Spleen (tissue), 13 donors: Measurements from ENCODE around the gene PTRH1. TPM values are rescaled to one million over a fixed set of nuclear protein-coding genes. Genes with fewer than 3 reads are reported as not detected.

Source experiments
- DNase-seq: peaks from one replicate; pipeline ENCODE4 v3.0.0-alpha.2; 2020
- H3K27ac ChIP-seq, 8 donors: fragments of 200-600 bp; sonication (generic) in 7 of 8; 1 replicate in 4 of 8; 2 replicates in 4 of 8; pipeline versions ENCODE4 v1.5.0 to v1.8.0; 2016 to 2021; ENCODE audit warnings: inconsistent platforms in 4 of 8, mild to moderate bottlenecking in 4 of 8, moderate library complexity in 1 of 8
- H3K27me3 ChIP-seq, 7 donors: fragments of 200-600 bp; sonication (generic) in 6 of 7; replicated peaks in 1 of 7; 1 replicate in 4 of 7; 2 replicates in 3 of 7; pipeline versions ENCODE4 v1.5.0 to v1.8.0; 2016 to 2021; ENCODE audit warnings: inconsistent platforms in 3 of 7, mild to moderate bottlenecking in 1 of 7
- H3K36me3 ChIP-seq, 6 donors: fragments of 200-600 bp; sonication (generic) in 5 of 6; 1 replicate in 4 of 6; 2 replicates in 2 of 6; pipeline versions ENCODE4 v1.5.0 to v1.8.0; 2016 to 2021; ENCODE audit warnings: inconsistent platforms in 2 of 6
- H3K4me1 ChIP-seq, 6 donors: fragments of 200-600 bp; sonication (generic) in 5 of 6; 1 replicate in 3 of 6; 2 replicates in 3 of 6; pipeline versions ENCODE4 v1.5.0 to v1.8.0; 2016 to 2021; ENCODE audit warnings: inconsistent platforms in 3 of 6
- H3K4me3 ChIP-seq, 8 donors: fragments of 200-600 bp; sonication (generic) in 7 of 8; 1 replicate in 4 of 8; 2 replicates in 4 of 8; pipeline versions ENCODE4 v1.5.0 to v1.8.0; 2016 to 2021; ENCODE audit warnings: inconsistent platforms in 4 of 8, mild to moderate bottlenecking in 4 of 8, moderate library complexity in 2 of 8
- H3K9me3 ChIP-seq, 8 donors: fragments of 200-600 bp; sonication (generic) in 7 of 8; 1 replicate in 4 of 8; 2 replicates in 4 of 8; pipeline versions ENCODE4 v1.5.0 to v1.8.0; 2016 to 2021; ENCODE audit warnings: inconsistent platforms in 4 of 8
- CTCF ChIP-seq, 11 experiments: fragments of 200-600 bp in 7 of 11; fragments of 450-650 bp in 4 of 11; sonication (generic) in 4 of 11; IDR thresholded peaks in 8 of 11; conservative IDR thresholded peaks in 3 of 11; 1 replicate in 7 of 11; 2 replicates in 4 of 11; pipeline versions ENCODE4 v1.4.0 to v1.8.0; 2016 to 2021; ENCODE audit warnings: antibody characterized with exemption in 11 of 11, inconsistent platforms in 4 of 11, mild to moderate bottlenecking in 1 of 11
- POLR2A ChIP-seq, 3 donors: fragments of 450-650 bp; IDR thresholded peaks; one replicate each; pipeline ENCODE4 v1.5.1; 2017; ENCODE audit warnings: antibody characterized with exemption in 3 of 3, mild to moderate bottlenecking in 1 of 3
- POLR2AphosphoS5 ChIP-seq, 3 donors: sonication (generic); formaldehyde crosslinking; IDR thresholded peaks; one replicate each; pipeline ENCODE4 v1.5.1; 2017; ENCODE audit warnings: antibody characterized with exemption in 3 of 3
- WGBS, 5 donors: extraction: QIAGEN DNeasy Blood & Tissue Kit in 3 of 5; methylation state at CpG; one replicate each; pipeline versions ENCODE4 v1.1.5 to v1.1.7; 2013 to 2018; 5-methylcytosine and 5-hydroxymethylcytosine counted together
- intact Hi-C: fragments of 100-400 bp; cut with DNase I; formaldehyde crosslinking; loops from one replicate; pipeline ENCODE4 v1.15.0; 2023; ENCODE audit warnings: low total_unique reads
- long read RNA-seq, 2 donors: transcript quantifications; one replicate each; lab custom pipeline, GENCODE V29; 2026
- polyA plus RNA-seq, 3 donors: library from polyadenylated mRNA; stranded (reverse); fragments of 200-250 nt; gene quantifications; one replicate each; pipeline ENCODE4 v1.2.1, GENCODE V29; 2013
- total RNA-seq, 7 donors: library from RNA; depleted of rRNA in 3 of 7; stranded (reverse); fragments of >200 nt in 3 of 7; fragmentation: NEBNext Ultra II Directional in 4 of 7; extraction: Animal tissue kit (Norgen Biotek cat#: 25700) in 4 of 7; gene quantifications; one replicate each; pipeline versions ENCODE4 v1.1.0 to v1.2.1, GENCODE V29; 2016 to 2021
- donor health status: healthy with polysubstance abuse.
- donor health status: DM: no; HTN: no; CAD: no; lungs with moderate emphysema.
- donor health status: DM: no; HTN: no; CAD: no.
- donor health status: Bipolar disorder and iron deficiency.
- donor health status: healthy.
- donor health status: DM: no; HTN: no; CAD: no.
- donor health status: DM: yes; HTN: yes; CAD: no.

PTRH1 gene
- total RNA-seq (10 to 100 TPM in 4 of 7 donors, 1 to 10 TPM in 3; 8.1 to 17.9 (median 10.7) TPM), polyA plus RNA-seq (10 to 100 TPM in 2 of 3 donors, 1 to 10 TPM in 1; 7.4 to 17.5 (median 14.7) TPM)
- long read RNA-seq, donor 1, transcript PTRH1-208 (5 exons, 814 nt) = major isoform, 11 of 18 reads
- long read RNA-seq, donor 1, partial matches to known transcripts = 5 of 18 reads
- long read RNA-seq, donor 1, other reads (novel, unspliced or antisense) = 0 of 18 reads
- long read RNA-seq, donor 2, transcript PTRH1-208 (5 exons, 814 nt) = major isoform, 7 of 13 reads
- long read RNA-seq, donor 2, partial matches to known transcripts = 5 of 13 reads
- long read RNA-seq, donor 2, other reads (novel, unspliced or antisense) = 0 of 13 reads

GRCh38 chr9:127715470-127716337 lies at the start of gene PTRH1, which contains the start of gene TTC16:
PTRH1 (minus strand) TSS chr9:127715663; CDS start chr9:127715639, 24 bp downstream.
TTC16 (plus strand) TSS chr9:127716079; CDS start chr9:127716146, 67 bp downstream.
- WGBS, 5 donors = 6 to 7% (median 6%) methylated on average over 51 to 65 of the region's 65 CpGs
- TF ChIP-seq CTCF (IDR thresholded peaks at IDR 0.05 in 8 of 11, conservative IDR thresholded peaks at IDR 0.05 in 3 of 11) (peak in 3 of 11 experiments; percentile 15 to 37 (median 24)), POLR2AphosphoS5 (IDR thresholded peaks at IDR 0.05) (peak; percentile 84 to 93 (median 88)), POLR2A (IDR thresholded peaks at IDR 0.05) (no peak)
- peak within 1 kb of the TSS; percentile 61 to 91 (median 86) for H3K27ac ChIP-seq
- no peaks in the 10 kb centered on the region for H3K9me3 ChIP-seq
- peak within 1 kb of the TSS; percentile 57 to 94 (median 76) for H3K4me3 ChIP-seq
- H3K4me1 ChIP-seq = peaks cover 11 to 62% (median 31%) of the 10 kb centered on the region in 6 donors
- intact Hi-C loops = no loop called here
- no peaks in the 10 kb centered on the region for H3K27me3 ChIP-seq
- peaks cover 0 to 12% (median 0%) of the 10 kb centered on the region in 6 donors for H3K36me3 ChIP-seq
- peak; percentile 99 for DNase-seq

- H3K4me1 ChIP-seq = peaks cover 56 to 100% (median 94%) of the 10 kb centered on the region in 6 donors
- DNase-seq = no peak
- intact Hi-C loops = no loop called here
- H3K9me3 ChIP-seq = no peaks in the 10 kb centered on the region
- peak in 9 of 11 experiments; percentile 41 to 66 (median 56) for TF ChIP-seq CTCF (IDR thresholded peaks at IDR 0.05 in 8 of 11, conservative IDR thresholded peaks at IDR 0.05 in 3 of 11)
- no peak for TF ChIP-seq POLR2A (IDR thresholded peaks at IDR 0.05)
- TF ChIP-seq POLR2AphosphoS5 (IDR thresholded peaks at IDR 0.05) = peak; percentile 77 to 82 (median 79)
- peak overlapping the region in 1 of 8 donors; percentile 21 for H3K4me3 ChIP-seq
- peaks cover 0 to 96% (median 45%) of the 10 kb centered on the region in 6 donors for H3K36me3 ChIP-seq
- peak overlapping the region; percentile 44 to 92 (median 84) for H3K27ac ChIP-seq
- no peaks in the 10 kb centered on the region for H3K27me3 ChIP-seq
- 55 to 65% (median 59%) methylated on average over 7 of the region's 7 CpGs for WGBS, 5 donors
Measured at GRCh38 chr9:127763918-127764384, 48.5 kb upstream of the PTRH1 start.

GRCh38 chr9:127762111-127762676 lies 46.7 kb upstream of the PTRH1 start:
- Histone ChIP-seq H3K27me3 (no peaks in the 10 kb centered on the region), H3K27ac (peak overlapping the region in 7 of 8 donors; percentile 44 to 92 (median 89)), H3K4me1 (peaks cover 43 to 100% (median 80%) of the 10 kb centered on the region in 6 donors), H3K9me3 (no peaks in the 10 kb centered on the region), H3K36me3 (peaks cover 2 to 98% (median 52%) of the 10 kb centered on the region in 6 donors), H3K4me3 (peak overlapping the region in 1 of 8 donors; percentile 48)
- TF ChIP-seq CTCF (IDR thresholded peaks at IDR 0.05 in 8 of 11, conservative IDR thresholded peaks at IDR 0.05 in 3 of 11) = peak in 1 of 11 experiments; percentile 5
- no peak for TF ChIP-seq POLR2A (IDR thresholded peaks at IDR 0.05)
- peak; percentile 63 to 71 (median 67) for TF ChIP-seq POLR2AphosphoS5 (IDR thresholded peaks at IDR 0.05)
- intact Hi-C loops = no loop called here
- peak; percentile 89 for DNase-seq
- WGBS, 5 donors = 34 to 58% (median 46%) methylated on average over 15 to 16 of the region's 16 CpGs
